Stimulated activated CD4-positive, alpha-beta T cell treated with anti-CD3 and anti-CD28 coated beads, Interleukin-4, amount 100 ng/mL, for 1 hour (primary cell): ENCODE data around the gene HPRT1.

Experiments used
- DNase-seq: peaks from one replicate; pipeline ENCODE4 v3.0.0-alpha.2; 2020

HPRT1 gene

DNA sequence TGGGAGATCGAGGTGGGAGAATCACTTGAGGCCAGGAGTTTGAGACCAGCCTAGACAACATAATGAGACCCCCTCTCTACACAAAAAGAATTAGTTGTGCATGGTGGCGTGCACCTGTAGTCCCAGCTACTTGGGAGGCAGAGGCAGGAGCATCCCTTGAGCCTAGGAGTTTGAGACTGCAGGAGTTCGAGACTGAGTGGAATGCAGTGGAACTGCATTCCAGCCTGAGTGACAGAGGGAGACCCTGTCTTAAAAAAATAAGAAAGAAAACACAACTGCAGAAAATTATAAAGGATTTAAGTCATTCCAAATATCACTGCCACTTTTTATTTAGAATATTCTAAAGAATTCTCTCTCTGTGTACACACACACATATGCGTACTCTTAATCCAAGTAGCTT lies 18.4 kb downstream of the HPRT1 start:
- no peak for DNase-seq

DNA sequence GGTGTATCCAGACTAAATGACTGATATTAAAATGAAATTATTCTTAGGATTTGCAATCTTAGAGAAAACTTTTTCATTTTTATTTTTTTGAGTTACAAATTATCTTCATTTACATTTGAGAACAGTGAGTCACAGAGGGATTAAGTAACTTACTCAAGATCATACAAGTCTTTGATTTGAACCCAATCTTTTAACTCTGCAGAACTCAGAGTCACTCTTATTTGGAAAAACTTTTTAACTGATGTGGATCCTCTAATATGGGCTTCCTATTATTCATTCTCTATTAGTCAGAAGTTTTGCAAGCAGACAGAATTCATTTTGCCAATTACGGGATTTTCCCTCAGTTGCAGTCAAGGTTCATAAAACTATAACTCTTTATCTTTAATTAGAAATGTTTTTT lies 20.1 kb downstream of the HPRT1 start:
- no peak for DNase-seq

DNA sequence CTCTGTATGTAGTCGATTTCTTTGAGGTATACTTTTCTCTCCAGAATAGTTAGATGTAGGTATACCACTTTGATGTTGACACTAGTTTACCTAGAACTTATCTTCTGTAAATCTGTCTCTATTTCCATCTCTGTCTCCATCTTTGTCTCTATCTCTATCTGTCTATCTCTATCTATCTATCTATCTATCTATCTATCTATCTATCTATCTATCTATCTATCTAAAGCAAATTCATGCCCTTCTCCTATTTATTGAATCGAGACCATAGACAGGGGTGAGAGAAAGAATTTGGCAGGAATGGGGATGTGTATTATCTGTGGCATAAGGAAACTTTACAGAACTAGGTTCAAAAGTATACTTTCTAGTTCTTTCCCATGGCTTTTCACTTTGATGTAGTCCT lies 21.4 kb downstream of the HPRT1 start:
- no peak for DNase-seq

DNA sequence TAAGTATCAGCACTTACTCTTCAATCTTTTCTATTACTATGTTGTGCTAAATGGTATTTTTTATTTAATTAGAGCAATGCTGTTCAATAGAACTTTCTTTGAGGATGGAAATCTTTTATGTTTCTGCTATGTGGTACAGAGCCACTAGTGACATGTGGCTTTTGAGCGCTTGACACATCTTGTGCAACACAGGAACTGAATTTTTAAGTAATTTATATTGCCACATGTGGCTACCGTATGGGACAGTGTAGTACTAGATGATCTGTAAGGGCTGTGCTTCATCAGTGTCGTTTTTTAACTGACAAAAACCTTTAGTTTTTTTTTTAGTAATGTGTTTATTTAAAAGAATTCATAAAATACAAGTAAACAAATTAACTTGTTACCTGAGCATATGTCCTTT lies 22.4 kb downstream of the HPRT1 start:
- DNase-seq, result no peak

DNA sequence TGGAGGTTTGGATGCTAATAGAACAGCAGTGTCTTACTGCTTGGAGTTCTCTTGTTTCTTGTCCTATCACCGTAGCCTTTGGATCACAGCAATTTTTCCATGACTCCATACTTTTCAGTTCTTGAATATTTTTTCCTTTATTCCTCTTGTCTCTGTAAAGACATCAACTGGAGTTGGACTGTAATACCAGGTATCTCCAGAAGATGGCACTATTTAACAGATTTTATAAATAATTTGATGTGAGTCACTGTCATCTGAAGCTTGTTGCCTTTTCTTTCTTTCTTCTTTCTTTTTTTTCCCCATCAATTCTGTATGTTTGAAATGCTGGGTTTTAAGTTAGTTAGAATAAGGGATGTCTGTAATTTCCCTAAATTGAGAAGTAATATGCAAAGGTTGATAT lies 24.1 kb downstream of the HPRT1 start:
- no peak for DNase-seq

DNA sequence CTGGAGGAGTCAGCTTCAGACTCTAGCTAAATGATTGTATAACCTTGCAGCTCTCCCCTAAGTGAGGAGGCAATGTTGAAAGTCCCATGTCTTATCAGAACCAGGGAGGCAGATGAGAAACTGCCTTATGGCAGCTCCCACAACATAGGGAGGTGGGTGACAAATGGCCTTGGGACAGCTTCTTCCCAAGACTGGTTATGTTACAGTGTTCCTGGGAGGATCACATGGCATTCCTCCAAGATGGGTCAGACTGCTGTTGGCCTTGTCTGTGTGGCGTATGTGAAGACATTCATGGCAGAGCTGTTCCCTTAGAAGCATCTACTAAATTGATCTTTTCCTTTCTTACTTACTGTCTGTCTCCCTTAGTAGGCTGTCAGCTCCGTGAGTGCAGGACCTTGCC lies 42.0 kb downstream of the HPRT1 start:
- DNase-seq, result no peak

DNA sequence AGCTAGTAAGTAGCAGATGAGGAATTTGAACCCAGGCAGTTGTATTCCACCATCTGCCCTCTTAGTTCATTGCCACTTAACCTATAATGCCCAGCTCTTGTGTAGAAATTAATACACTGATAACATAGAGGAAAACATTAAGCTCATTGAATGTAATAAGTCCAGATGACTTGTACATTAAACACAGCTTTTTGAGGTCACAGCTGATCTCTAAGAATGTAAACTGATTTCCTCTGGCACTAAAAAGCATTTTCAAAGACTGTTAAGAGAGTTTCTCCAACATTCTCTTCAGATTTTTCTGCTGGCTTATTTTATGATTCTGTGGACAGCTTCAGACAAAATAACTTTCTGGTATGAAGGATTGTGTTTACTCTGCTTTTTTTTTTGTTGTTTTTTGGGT lies 42.7 kb downstream of the HPRT1 start:
- no peak for DNase-seq

DNA sequence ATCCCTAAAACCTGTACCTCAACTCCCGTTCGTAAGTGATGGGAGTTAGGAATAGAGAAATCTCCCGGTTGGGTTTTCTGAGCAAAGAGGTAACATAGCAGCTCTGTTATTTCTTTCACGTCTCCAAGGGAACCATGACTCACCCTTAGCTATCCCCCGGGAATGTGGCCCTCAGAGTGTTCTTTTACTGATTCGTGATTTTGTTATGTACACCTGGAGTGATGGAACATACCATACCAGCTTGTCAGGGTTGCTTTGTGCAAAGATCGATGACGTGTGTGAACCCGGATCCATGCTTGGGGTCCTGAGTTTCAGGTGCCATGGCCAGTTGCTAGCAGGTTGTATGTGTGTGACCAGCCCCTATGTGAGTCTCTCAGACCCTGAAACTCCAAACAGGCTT lies 52.6 kb downstream of the HPRT1 start:
- no peak for DNase-seq

DNA sequence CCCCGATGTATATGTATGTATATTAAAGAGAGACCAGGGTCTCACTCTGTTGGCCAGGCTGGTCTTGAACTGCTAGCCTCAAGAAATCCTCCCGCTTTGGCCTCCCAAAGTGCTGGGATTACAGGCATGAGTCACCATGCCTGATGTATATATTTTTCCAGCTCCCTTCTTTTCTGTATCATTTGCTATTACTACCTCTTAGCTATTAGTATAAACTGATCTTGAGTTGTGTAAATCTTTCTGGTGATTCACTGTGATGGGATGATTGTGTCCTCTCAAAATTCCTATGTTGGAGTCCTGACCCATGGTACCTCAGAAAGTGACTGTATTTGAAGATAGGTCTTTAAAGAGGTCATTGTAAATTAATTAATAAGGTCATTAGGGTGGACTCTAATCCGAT lies 53.1 kb downstream of the HPRT1 start:
- DNase-seq, result no peak

DNA sequence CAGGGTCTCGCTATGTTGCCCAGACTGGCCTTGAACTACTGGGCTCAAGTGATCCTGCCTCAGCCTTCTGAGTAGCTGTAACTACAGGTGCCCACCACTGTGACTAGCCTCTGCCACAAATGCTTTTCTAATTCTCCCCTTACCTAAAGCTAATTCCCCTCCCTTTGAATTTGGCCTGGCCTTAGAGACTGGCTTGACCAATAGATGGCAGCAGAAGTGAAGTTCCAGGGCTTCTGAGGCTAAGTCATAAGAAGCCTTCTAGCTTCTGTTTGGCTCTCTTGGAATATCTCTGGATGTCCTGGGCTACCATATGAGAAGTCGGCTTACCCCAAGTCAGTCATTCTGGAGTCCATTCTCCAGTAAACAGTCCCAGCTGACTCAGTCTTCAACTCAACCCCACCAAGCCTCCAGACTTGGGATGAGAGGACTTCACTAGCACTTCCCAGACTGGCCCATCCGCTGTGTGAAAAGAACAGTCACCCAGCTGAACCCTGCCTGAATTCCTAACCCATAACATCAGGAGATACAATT lies 61.0 kb downstream of the HPRT1 start:
- no peak for DNase-seq

DNA sequence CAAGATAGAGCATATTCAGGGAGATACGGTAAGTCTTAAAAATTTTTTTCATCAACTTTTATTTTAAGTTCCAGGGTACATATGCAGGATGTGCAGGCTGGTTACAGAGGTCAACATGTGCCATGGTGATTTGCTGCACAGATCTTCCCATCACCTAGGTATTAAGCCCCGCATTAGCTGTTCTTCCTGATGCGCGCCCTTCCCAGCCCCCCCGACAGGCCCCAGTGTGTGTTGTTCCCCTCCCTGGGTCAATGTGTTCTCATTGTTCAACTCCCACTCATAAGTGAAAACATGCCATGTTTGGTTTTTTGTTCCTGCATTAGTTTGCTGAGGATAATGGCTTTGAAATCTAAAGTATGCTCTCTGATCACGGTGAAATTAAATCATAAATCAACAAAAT lies 64.2 kb downstream of the HPRT1 start:
- DNase-seq, result no peak

DNA sequence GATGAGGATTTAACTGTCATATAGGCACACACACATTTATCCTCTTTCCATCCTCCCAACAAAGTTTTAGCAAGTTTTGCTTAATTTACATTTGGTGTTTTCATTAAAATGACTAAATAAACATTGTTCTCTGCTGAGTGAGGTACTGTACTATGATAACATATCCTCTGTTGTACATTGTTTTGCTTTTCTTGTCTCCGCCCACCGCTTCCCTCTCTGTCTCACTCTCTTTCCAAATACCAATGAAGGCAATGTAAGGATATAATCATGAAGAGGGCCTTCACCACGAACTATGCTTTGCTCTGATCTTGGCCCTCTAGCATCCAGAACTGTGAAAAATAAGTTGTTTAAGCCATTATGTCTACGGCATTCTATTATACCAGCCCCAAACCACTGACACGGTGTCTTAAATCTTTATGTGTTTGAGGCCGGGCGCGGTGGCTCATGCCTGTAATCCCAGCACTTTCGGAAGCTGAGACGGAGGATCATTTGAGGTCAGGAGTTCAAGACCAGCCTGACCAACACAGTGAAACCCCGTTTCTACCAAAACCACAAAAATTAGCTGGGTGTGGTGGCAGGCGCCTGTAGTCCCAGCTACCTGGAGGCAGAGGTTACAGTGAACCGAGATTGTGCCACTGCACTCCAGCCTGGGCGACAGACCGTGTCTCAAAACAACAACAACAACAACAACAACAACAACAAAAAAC lies 65.3 kb downstream of the HPRT1 start:
- no peak for DNase-seq

DNA sequence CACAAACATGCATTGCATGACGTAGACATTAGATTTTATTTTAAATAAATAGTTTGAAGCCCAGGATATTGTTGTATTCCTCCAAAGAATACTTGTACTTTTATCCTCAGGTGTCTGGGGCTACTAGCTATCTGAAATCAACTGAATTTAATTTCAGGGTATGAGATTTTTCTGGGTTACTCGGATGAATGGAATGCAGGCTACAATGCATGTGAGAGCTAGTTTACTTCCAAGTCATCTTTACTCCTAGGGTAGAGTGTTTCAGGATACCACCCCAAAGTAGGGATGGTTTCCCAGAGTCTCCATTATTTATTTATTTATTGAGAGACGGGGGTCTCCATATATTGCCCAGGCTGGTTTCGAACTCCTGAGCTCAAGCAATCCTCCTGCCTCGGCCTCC lies 66.4 kb downstream of the HPRT1 start:
- DNase-seq, result no peak

DNA sequence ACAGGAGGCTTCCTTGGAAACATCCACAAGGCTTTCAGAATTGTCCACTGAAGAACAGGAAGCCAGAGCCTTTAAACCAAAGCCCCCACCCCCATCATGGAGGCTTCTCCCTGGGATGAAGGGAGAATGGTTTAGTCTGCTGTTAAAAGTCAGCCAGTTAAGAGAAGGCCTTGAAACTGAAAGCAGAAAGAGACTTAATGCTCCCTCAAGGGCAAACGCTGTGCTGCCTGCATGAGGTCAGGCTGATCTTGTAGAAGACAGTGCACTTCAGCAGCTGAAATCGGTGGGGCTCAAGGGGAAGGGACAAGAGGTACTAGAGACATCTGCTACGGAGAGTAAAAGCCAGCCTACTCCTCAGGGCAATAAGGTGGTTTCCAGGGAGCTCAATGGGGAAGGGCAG lies 69.0 kb downstream of the HPRT1 start:
- no peak for DNase-seq

DNA sequence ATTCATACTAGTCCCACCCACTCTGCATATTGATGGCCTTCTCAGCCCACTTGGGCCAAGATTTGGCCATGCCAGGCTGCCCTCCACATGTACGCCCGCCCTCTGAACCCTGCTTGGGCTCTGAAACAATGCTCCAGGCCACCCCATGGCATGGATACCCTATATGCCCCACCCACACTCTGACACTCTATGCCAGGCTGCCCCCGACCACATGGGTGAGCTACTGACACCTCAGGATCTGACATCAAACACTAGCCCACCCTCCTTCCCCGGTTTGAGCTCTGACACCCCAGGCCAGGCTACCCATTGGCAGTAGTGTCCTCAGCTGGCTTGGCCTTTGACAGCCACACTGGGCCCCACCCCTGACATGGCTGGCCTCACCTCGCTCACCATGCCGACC lies 69.5 kb downstream of the HPRT1 start:
- DNase-seq, result no peak

DNA sequence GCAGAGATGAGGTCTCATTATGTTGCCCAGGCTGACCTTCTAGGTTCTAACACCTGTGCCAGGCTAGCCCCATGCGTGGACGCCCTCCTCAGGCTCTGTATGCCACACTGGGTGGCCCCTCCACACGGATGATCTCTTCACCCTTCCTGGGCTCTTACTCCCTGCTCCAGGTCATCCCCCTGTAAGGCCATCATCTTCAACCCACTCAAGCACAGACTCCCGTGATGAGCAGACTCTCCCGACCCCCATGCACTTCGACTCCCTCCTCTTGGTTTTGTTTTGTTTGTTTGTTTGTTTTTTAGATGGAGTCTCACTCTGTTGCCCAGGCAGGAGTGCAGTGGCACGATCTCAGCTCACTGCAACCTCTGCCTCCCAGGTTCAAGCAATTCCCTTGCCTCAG lies 70.9 kb downstream of the HPRT1 start:
- no peak for DNase-seq

DNA sequence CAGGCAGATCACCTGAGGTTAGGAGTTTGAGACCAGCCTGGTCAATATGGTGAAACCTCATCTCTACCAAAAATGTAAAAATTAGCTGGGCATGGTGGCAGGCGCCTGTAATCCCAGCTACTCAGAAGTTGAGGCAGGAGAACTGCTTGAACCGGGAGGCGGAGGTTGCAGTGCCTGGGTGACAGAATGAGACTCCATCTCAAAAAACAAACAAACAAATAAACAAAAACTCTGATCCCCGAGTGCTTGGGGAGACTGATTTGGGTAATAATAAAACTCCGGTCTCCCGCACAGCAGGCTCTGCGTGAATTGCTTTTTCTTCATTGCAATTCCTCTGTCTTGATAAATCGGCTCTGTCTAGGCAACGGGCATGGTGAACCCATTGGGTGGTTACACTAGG lies 73.4 kb downstream of the HPRT1 start:
- no peak for DNase-seq

DNA sequence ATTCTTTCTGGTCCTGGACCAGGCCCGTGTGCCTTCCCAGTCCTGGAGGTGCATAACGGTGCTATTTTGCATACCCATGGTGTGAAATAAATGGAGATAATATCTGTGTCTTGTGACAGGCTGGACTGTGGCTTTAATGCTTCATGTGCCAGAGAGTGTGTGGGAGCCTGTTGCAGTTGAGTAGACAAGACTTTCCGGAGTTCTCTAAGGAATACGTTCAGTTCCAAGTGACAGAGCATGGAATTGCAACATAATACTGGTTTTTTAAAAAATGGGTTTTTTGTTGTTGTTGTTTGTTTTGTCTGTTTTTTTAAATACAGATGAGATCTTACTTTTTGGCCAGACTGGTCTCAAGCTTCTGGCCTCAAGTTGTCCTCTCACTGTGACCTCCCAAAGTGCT lies 74.0 kb downstream of the HPRT1 start:
- no peak for DNase-seq

DNA sequence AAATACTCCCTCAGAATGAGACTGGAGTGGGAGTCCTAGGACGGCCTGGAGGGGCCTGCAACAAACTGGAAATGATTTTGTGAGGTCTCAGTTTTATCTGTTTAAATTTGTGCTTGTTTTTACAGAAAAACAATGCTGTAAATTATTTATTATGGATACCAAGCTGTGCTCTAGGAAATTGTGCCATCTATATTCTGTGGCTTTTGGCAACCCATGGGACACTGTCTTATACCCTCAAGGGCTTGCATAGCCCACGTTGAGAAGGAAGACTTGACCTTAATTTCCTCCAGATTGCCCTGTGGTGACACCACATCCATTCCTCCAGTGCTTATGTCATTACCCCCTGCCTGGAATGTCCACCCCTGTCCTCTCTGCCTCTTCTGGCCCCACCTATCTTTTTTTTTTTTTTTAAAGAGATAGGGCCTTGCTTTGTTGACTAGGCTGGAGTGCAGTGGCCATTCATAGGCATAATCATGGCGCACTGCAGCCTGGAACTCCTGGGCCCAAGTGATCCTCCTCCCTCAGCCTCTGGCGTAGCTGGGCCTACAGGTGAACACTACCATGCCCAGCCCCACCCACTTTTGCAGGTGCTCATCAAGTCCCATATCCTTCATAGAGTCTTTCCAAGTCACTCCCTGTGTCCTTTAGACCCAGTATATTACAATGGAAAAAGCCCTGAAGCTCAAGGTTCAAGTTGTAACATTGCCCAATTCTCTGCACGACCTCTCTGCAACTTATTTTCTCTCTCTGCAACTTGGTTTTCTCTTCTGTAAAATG lies 77.4 kb downstream of the HPRT1 start:
- DNase-seq, result no peak

DNA sequence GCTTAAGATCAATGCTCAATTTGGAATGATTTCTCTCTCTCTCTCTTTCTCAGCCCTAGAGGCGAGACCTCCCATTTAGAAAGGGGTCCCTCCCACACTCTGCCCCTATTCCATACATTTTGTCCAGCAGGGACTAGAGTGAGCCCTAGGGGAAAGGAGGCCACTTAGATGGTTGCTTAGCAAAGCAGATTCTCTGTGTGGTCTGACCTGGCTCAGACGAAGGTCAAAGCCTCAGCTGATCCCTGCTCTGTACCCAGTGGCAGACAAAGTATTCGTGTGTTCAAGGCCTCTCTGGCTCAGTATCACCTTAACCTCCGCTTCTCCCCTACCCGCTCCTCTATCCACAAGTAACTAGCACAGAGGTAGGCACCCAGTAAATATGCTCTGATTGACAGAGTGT lies 78.4 kb downstream of the HPRT1 start:
- DNase-seq, result no peak

DNA sequence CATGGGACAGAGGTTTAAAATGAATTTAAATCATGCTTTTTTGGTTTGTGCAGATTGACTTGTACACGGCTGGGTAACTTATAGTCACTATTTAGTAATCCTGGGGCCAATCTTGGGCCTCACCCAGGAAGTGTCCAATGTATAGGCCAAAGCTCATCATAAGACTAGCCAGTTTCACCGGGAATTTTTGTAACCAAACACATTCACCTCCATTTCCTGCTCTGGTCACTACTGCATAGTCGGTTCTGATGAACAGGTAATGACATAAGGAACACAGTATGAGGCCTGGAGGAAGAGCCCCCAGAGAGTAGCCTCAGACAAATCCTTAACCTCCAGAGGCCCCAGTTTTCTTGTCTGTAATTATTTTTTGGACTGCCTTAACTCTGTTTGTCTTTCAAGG lies 81.9 kb downstream of the HPRT1 start:
- no peak for DNase-seq

DNA sequence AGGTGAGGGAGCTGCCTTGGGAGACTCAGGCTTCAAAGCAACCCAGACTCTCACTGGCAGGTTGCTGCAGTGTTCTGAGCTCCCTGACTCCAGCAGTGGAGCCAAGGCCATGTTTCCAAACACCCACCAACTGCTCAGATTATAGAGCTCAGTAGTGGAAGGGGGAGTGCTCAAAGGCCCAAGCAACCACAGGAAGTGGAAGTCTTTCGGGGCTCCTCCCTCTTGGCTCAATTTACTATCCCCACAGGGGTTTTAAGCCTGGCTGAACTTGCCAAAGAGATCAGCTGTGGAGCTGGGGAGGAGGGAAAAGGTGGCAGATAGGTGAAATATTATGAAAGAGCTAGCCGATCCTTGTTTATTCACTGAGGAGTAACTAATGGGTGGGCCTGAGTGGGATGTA lies 82.5 kb downstream of the HPRT1 start:
- no peak for DNase-seq

DNA sequence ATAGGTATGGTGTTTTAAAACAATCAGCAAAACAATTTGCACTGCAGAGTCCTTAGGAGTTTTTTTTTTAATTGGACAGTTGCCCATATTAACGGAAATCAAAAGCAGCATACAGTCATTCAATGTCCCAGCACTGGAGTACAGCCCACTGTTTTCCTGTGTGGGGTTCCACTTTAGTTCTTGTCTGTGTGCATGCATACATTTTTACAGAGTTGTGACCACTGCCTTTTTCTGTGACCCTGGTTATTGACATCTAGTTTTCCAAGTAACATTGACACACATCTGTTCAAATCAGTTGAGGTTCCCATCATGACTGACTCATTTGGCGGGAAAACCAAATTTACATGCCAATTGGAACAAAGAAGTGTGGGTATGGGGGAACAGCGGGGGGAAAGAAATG lies 83.3 kb downstream of the HPRT1 start:
- no peak for DNase-seq

DNA sequence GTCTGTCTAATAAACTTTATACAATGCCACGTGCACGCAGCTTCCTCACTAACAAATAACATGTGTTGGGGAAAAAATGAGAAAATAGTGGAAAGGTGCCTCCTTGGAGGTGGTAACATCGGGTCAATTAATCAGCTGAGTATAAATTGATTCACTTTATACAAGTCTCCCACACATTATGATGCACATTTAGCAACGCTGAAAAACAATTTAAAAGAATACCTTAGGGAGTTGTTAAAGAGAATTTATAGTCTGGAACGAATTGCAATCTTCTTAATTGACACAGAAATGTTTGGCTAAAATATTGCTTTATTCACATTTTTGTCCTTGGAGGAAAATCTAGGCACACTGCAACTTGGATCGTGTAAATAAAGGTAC lies 84.2 kb downstream of the HPRT1 start:
- no peak for DNase-seq
